Endothelial cell (in vitro differentiated cells): ENCODE data around the gene KIF16B. TPM values are rescaled to one million over a fixed set of nuclear protein-coding genes. Genes with fewer than 3 reads are reported as not detected.

ENCODE experiments used
- DNase-seq: peaks from one replicate; pipeline ENCODE4 v3.0.0; 2021; ENCODE audit warnings: low spot score
- H3K27ac Mint-ChIP-seq: one replicate; pipeline ENCODE4 v1.8.0; 2021; ENCODE audit warnings: mixed read lengths, inconsistent platforms; ENCODE audit not compliant: unreplicated experiment
- H3K27me3 Mint-ChIP-seq: one replicate; pipeline ENCODE4 v1.8.0; 2021; ENCODE audit warnings: mild to moderate bottlenecking, moderate library complexity, mixed read lengths, inconsistent platforms; ENCODE audit not compliant: unreplicated experiment
- H3K36me3 Mint-ChIP-seq: one replicate; pipeline ENCODE4 v1.8.0; 2021; ENCODE audit warnings: mild to moderate bottlenecking, low read depth, mixed read lengths, inconsistent platforms; ENCODE audit not compliant: unreplicated experiment
- H3K4me1 Mint-ChIP-seq: one replicate; pipeline ENCODE4 v1.8.0; 2021; ENCODE audit warnings: mild to moderate bottlenecking, mixed read lengths, inconsistent platforms; ENCODE audit not compliant: unreplicated experiment
- H3K4me3 Mint-ChIP-seq: one replicate; pipeline ENCODE4 v1.8.0; 2021; ENCODE audit warnings: mild to moderate bottlenecking, mixed read lengths, inconsistent platforms; ENCODE audit not compliant: unreplicated experiment
- H3K9me3 Mint-ChIP-seq: one replicate; pipeline ENCODE4 v1.8.0; 2021; ENCODE audit warnings: mixed read lengths, inconsistent platforms; ENCODE audit not compliant: unreplicated experiment
- CTCF ChIP-seq: fragments of 200-600 bp; sonication (generic); IDR thresholded peaks from one replicate; pipeline ENCODE4 v1.5.0; 2021; ENCODE audit warnings: antibody characterized with exemption; ENCODE audit not compliant: unreplicated experiment
- total RNA-seq: library from RNA; stranded (reverse); fragmentation: NEBNext Ultra II Directional; extraction: Animal tissue kit (Norgen Biotek cat#: 25700); gene quantifications from one replicate; pipeline ENCODE4 v1.2.1, GENCODE V29; 2021; ENCODE audit not compliant: unreplicated experiment

The KIF16B gene
- total RNA-seq, 1 donor from 2014 or later, result 10.5 TPM

DNA sequence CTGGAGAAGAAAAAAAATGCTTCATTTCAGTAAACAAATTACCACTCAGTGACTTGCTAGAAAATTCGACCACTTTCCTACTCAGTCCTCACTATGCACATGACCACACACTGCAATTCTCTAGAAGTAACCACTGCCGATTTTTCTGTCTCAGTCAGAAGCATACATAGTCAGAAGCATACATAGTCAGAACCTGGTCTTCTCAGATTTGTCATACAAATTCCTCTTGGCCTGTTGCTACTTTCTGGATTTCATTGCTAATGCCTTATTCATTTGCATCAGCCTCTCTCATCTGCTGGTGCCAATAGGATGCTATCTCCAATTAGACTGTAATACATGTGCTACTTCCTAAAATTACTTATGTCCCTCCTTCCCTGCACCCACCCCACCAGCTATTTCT, 10.2 kb upstream of the KIF16B start:
- TF ChIP-seq CTCF, result no peak
- Mint-ChIP-seq H3K4me3 (no peak overlapping the region), H3K4me1 (peaks cover 3% of the 10 kb centered on the region), H3K36me3 (no peaks in the 10 kb centered on the region), H3K27ac (no peak overlapping the region), H3K9me3 (no peaks in the 10 kb centered on the region), H3K27me3 (peaks cover 3% of the 10 kb centered on the region)
- no peak for DNase-seq

GRCh38 chr20:16581241-16581640, 8.0 kb upstream of the KIF16B start:
- Mint-ChIP-seq H3K4me3 (no peak overlapping the region), H3K36me3 (no peaks in the 10 kb centered on the region), H3K27ac (no peak overlapping the region), H3K4me1 (peaks cover 3% of the 10 kb centered on the region), H3K27me3 (no peaks in the 10 kb centered on the region), H3K9me3 (no peaks in the 10 kb centered on the region)
- no peak for DNase-seq
- no peak for TF ChIP-seq CTCF

GRCh38 chr20:16580620-16581019, 7.4 kb upstream of the KIF16B start:
- Mint-ChIP-seq H3K36me3 (no peaks in the 10 kb centered on the region), H3K4me3 (no peak overlapping the region), H3K9me3 (no peaks in the 10 kb centered on the region), H3K4me1 (peaks cover 3% of the 10 kb centered on the region), H3K27me3 (no peaks in the 10 kb centered on the region), H3K27ac (no peak overlapping the region)
- DNase-seq, result no peak
- no peak for TF ChIP-seq CTCF

GRCh38 chr20:16580147-16580546, 6.9 kb upstream of the KIF16B start:
- Mint-ChIP-seq H3K36me3 (no peaks in the 10 kb centered on the region), H3K27me3 (no peaks in the 10 kb centered on the region), H3K27ac (no peak overlapping the region), H3K4me3 (no peak overlapping the region), H3K4me1 (peaks cover 6% of the 10 kb centered on the region), H3K9me3 (no peaks in the 10 kb centered on the region)
- no peak for TF ChIP-seq CTCF
- DNase-seq, result no peak

DNA sequence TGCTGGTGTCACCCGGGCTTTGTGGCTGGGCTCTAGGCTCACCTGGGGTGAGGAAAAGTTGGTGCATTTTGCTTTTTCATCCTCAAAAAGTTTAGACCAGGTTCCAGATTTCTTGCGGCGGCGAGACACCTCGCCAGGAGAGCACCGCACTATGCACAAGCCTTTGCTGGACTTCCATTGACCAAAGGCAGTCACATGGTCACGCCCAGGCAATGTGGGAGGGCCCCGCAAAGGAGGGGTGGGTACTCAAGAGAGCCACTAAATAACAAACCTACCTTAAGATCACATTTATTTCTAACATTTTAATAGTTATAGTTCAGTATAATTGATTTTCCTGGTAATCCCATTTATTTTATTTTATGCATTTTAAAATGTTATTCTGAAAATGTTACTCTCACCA, 3.0 kb upstream of the KIF16B start:
- H3K36me3 Mint-ChIP-seq, result no peaks in the 10 kb centered on the region
- H3K27ac Mint-ChIP-seq, result no peak overlapping the region
- TF ChIP-seq CTCF, result no peak
- peaks cover 16% of the 10 kb centered on the region for H3K4me1 Mint-ChIP-seq
- H3K9me3 Mint-ChIP-seq, result no peaks in the 10 kb centered on the region
- no peak for DNase-seq
- H3K4me3 Mint-ChIP-seq, result no peak overlapping the region
- H3K27me3 Mint-ChIP-seq, result peaks cover 2% of the 10 kb centered on the region
